Vagina (tissue), 2 donors: Measurements from ENCODE around the gene GPR142.

Experiments used
- CTCF ChIP-seq, 3 experiments: fragments of 450-650 bp in 2 of 3; fragments of 200-600 bp in 1 of 3; sonication (generic) in 1 of 3; IDR thresholded peaks; one replicate each; pipeline ENCODE4 v1.5.1; 2017 to 2019; ENCODE audit warnings: antibody characterized with exemption in 3 of 3, mild to moderate bottlenecking in 2 of 3, moderate library complexity in 2 of 3
- POLR2A ChIP-seq, 2 donors: fragments of 450-650 bp; IDR thresholded peaks; one replicate each; pipeline ENCODE4 v1.6.1; 2017; ENCODE audit warnings: antibody characterized with exemption in 2 of 2, mild to moderate bottlenecking in 2 of 2, moderate library complexity in 2 of 2

- TF ChIP-seq POLR2A (IDR thresholded peaks at IDR 0.05) (no peak), CTCF (IDR thresholded peaks at IDR 0.05) (no peak)
Observed at GRCh38 chr17:74387365-74388218, 20.3 kb downstream of the GPR142 start.
